Fibroblast of skin of scalp (primary cell): ENCODE measurements around the gene STK25.
"Not testable (repeated sequence)": the region's sequence is repeated elsewhere in the genome, so short reads cannot be mapped to it uniquely, and the experiment has no call there.

Source experiments
- DNase-seq: peaks from one replicate; pipeline ENCODE4 v3.0.0-alpha.2; 2013

The STK25 gene

GRCh38 chr2:241539616-241540374 lies 31.4 kb upstream of the STK25 start:
- no peak for DNase-seq

GRCh38 chr2:241538838-241539615 lies 30.6 kb upstream of the STK25 start:
- no peak for DNase-seq

GRCh38 chr2:241535871-241536655 lies 27.7 kb upstream of the STK25 start:
- no peak for DNase-seq

GRCh38 chr2:241534701-241535375 lies 26.5 kb upstream of the STK25 start:
- DNase-seq, result no peak

GRCh38 chr2:241534293-241534692 lies 25.9 kb upstream of the STK25 start:
- DNase-seq, result no peak

- no peak for DNase-seq
Observed at GRCh38 chr2:241532733-241533601, 24.6 kb upstream of the STK25 start.

GRCh38 chr2:241532168-241532567 lies 23.8 kb upstream of the STK25 start:
- DNase-seq, result no peak

GRCh38 chr2:241531161-241531722 lies 22.9 kb upstream of the STK25 start:
- no peak for DNase-seq

GRCh38 chr2:241530571-241530970 lies 22.2 kb upstream of the STK25 start:
- no peak for DNase-seq

GRCh38 chr2:241525818-241526780 lies 17.7 kb upstream of the STK25 start:
- DNase-seq, result not testable (repeated sequence)

- no peak for DNase-seq
Observed at GRCh38 chr2:241522477-241522876, 14.1 kb upstream of the STK25 start.

GRCh38 chr2:241519669-241520068 lies 11.3 kb upstream of the STK25 start:
- DNase-seq, result no peak

GRCh38 chr2:241517297-241517696 lies 8.9 kb upstream of the STK25 start:
- no peak for DNase-seq

- no peak for DNase-seq
Observed at GRCh38 chr2:241516520-241516965, 8.2 kb upstream of the STK25 start.

GRCh38 chr2:241514986-241515737 lies 6.8 kb upstream of the STK25 start:
- DNase-seq, result no peak

GRCh38 chr2:241514553-241514952 lies 6.2 kb upstream of the STK25 start:
- DNase-seq, result peak; percentile 17

- DNase-seq, result no peak
Observed at GRCh38 chr2:241511091-241511741, 2.8 kb upstream of the STK25 start.

GRCh38 chr2:241509155-241509784 lies 886 bp upstream of the STK25 start:
- no peak for DNase-seq
